Bronchial epithelial cell (primary cell): Measurements from ENCODE around the gene BFSP1. TPM values are rescaled to one million over a fixed set of nuclear protein-coding genes. Genes with fewer than 3 reads are reported as not detected.

Experiments
- DNase-seq: peaks from one replicate; pipeline ENCODE4 v3.0.0-alpha.2; 2010; ENCODE audit warnings: low read depth
- FAIRE-seq: peaks from 2 replicates; lab custom pipeline; 2011; peaks lifted over from hg19 to GRCh38; lab: Jason Lieb, UNC
- H3K27me3 ChIP-seq: 2 replicates; pipeline ENCODE4 v1.5.1; 2011; ENCODE audit warnings: low read length; ENCODE audit not compliant: control insufficient read depth, insufficient read depth
- H3K36me3 ChIP-seq: 2 replicates; pipeline ENCODE4 v1.5.1; 2011; ENCODE audit warnings: low read length; ENCODE audit not compliant: control insufficient read depth, insufficient read depth
- H3K4me3 ChIP-seq: 2 replicates; pipeline ENCODE4 v1.5.1; 2011; ENCODE audit warnings: mild to moderate bottlenecking, low read depth, low read length, control low read depth
- CTCF ChIP-seq: IDR thresholded peaks from 2 replicates; pipeline ENCODE4 v1.5.1; 2011; ENCODE audit warnings: mild to moderate bottlenecking, moderate library complexity, low read length, control low read depth, inconsistent platforms; ENCODE audit not compliant: insufficient read depth, severe bottlenecking
- total RNA-seq: library from RNA; depleted of rRNA; stranded (reverse); fragments of >200 nt; gene quantifications from 2 replicates; pipeline ENCODE4 v1.2.1, GENCODE V29; 2014

The BFSP1 gene
- total RNA-seq, 1 donor from 2014 or later: 2.9 TPM

DNA sequence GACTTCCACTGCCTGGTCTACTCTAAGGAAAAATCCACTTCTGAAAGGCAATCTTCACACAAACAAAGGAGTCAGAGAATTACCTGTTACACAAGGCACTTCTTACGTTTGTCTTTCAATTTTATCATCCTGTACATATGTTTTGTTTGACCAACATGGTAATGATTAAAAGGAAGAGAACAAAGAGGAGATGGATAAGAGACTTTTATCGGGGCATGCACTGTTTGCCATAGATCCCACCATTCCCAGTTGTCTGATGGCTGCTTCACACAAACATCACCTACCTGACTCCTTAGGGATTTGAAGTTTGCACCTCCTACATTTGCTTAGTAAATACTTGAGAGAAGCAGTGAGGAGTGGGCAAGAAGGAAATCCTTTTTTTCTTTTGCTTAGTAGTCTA, 87.1 kb downstream of the BFSP1 start:
- no peak for TF ChIP-seq CTCF
- FAIRE-seq: no peak

More for the DNA sequence above, 87.1 kb downstream of the BFSP1 start:
- Histone ChIP-seq H3K27me3 (peaks cover 11% of the 10 kb centered on the region), H3K36me3 (no peaks in the 10 kb centered on the region), H3K4me3 (no peak overlapping the region)
- no peak for DNase-seq

Other genes with a start within 250 kb of the BFSP1 start
- gene DSTN, start 38.7 kb upstream of the BFSP1 start, total RNA-seq: 149 and 200 TPM in 2 replicates
- gene RRBP1, start 150.9 kb upstream of the BFSP1 start, total RNA-seq: 65.0 and 97.5 TPM in 2 replicates
- not detected in 2 replicates for gene BANF2, start 168.6 kb upstream of the BFSP1 start, total RNA-seq